ENCODE measurements around the gene ABCD2.
A peak's percentile ranks its signal among the peaks of the same experiment; 100 is the strongest.
"Not testable (repeated sequence)": the region's sequence is repeated elsewhere in the genome, so short reads cannot be mapped to it uniquely, and the experiment has no call there.

The ABCD2 gene

GRCh38 chr12:39619660-39620433 lies at the start of gene ABCD2:
ABCD2 (minus strand) TSS chr12:39619803; CDS start chr12:39619615, 188 bp downstream.
- peak; percentile 82 for DNase-seq

GRCh38 chr12:39660101-39660500 lies 40.5 kb upstream of the ABCD2 start:
- DNase-seq, result no peak

GRCh38 chr12:39647383-39647782 lies 27.8 kb upstream of the ABCD2 start:
- DNase-seq, result no peak

- no peak for DNase-seq
Observed at GRCh38 chr12:39646963-39647362, 27.4 kb upstream of the ABCD2 start.

GRCh38 chr12:39643052-39643451 lies 23.4 kb upstream of the ABCD2 start:
- DNase-seq, result no peak

GRCh38 chr12:39638840-39639239 lies 19.2 kb upstream of the ABCD2 start:
- DNase-seq, result no peak

- DNase-seq, result no peak
Observed at GRCh38 chr12:39638178-39638577, 18.6 kb upstream of the ABCD2 start.

GRCh38 chr12:39632670-39633069 lies 13.1 kb upstream of the ABCD2 start:
- DNase-seq, result no peak

- DNase-seq, result no peak
Observed at GRCh38 chr12:39628836-39629235, 9.2 kb upstream of the ABCD2 start.

- no peak for DNase-seq
Observed at GRCh38 chr12:39627914-39628313, 8.3 kb upstream of the ABCD2 start.

GRCh38 chr12:39626033-39626814 lies 6.6 kb upstream of the ABCD2 start:
- DNase-seq, result no peak

- no peak for DNase-seq
Observed at GRCh38 chr12:39623919-39624318, 4.3 kb upstream of the ABCD2 start.

- not testable (repeated sequence) for DNase-seq
Observed at GRCh38 chr12:39623160-39623559, 3.6 kb upstream of the ABCD2 start.

GRCh38 chr12:39622306-39622705 lies 2.7 kb upstream of the ABCD2 start:
- no peak for DNase-seq

- no peak for DNase-seq
Observed at GRCh38 chr12:39621670-39622069, 2.1 kb upstream of the ABCD2 start.

GRCh38 chr12:39620659-39621658 lies 1.4 kb upstream of the ABCD2 start:
- DNase-seq, result no peak

GRCh38 chr12:39619316-39619659 lies 315 bp downstream of the ABCD2 start:
- DNase-seq, result peak; percentile 76

GRCh38 chr12:39618701-39619100 lies 902 bp downstream of the ABCD2 start:
- peak; percentile 21 for DNase-seq

- DNase-seq, result no peak
Observed at GRCh38 chr12:39617887-39618286, 1.7 kb downstream of the ABCD2 start.

GRCh38 chr12:39616666-39617065 lies 2.9 kb downstream of the ABCD2 start:
- DNase-seq, result no peak

GRCh38 chr12:39616251-39616650 lies 3.4 kb downstream of the ABCD2 start:
- no peak for DNase-seq

GRCh38 chr12:39613525-39613924 lies 6.1 kb downstream of the ABCD2 start:
- DNase-seq, result no peak

GRCh38 chr12:39612250-39612649 lies 7.4 kb downstream of the ABCD2 start:
- no peak for DNase-seq

All from NCI-H1694 (cell line).